Stimulated activated CD4-positive, alpha-beta T cell treated with anti-CD3 and anti-CD28 coated beads, Interleukin-15, amount 100 ng/mL, for 24 hours (primary cell): Measurements from ENCODE around the gene PIGN.

Source experiments
- DNase-seq: peaks from one replicate; pipeline ENCODE4 v3.0.0-alpha.2; 2020

PIGN gene

DNA sequence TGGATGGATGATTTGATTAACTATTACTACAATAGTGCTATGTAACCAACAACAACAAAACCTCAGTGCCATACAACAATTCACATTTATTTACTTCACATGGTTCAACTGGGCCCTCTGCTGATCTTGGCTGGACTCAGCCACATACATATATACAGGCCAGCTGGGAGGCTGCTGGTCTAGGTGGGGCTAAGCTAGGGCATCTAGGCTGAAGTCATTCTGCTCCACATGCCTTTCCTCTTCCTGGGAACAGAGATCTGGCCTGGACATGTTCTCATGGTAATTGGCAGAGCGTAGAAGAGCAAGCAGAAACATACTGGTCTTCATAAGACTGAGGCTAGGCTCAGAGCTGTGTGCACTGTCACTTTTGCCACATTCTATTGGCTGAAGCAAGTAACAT lies 191.2 kb downstream of the PIGN start:
- no peak for DNase-seq

DNA sequence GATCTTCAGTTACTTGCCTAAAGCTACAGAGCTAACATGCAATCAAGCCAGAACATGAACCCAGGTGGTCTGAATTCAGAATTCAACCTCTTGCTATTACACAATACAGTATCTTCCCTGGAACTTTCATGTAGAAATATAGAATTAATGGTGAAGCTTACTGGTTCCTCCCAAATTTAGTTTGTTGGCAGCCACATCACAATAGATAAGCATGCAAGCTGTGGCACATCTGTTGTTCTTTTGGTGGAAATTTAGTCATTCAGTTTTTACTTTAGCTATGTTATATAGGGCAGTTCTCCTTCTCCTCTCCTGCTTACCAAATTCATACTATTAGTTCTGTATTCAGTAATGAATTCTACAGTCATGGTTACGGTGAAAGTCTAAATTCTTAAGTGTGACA lies 193.0 kb downstream of the PIGN start:
- DNase-seq = no peak

DNA sequence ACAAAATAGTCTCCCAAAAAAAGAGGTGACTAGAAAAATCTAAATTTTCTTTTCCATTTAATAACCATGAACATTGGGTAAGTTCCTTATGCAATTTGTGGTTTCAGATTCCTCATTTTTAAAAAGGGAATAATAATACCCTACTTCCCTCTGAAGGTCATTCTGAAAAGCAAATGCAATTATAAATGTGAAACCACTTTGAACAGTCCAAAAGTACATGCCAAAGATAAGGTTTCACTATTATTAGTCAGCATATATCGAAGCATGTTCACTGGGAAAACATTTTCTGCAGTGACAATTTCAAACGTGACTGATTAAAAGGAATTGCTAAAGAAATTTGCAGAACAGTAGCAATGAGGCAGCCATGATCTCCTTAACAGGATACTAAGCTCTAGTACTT lies 193.9 kb downstream of the PIGN start:
- no peak for DNase-seq

DNA sequence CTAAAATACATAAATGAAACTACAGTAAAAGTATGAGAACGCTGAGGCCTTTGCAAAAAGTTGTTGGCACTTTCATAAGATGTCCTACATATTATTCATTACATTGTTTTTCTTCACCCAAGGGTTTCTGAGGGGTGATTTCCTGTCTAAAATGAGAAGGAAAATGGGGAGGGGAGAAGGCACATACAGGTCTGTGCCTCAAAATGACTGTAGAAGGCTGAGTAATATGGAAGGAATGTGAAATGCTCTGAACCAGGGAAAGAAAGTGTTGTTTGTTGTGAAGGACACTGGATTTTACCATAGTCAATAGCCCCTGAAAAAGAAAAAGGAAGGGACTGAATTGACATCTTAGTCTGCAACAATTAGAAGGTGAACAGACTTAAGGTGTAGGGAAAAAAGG lies 194.6 kb downstream of the PIGN start:
- no peak for DNase-seq

DNA sequence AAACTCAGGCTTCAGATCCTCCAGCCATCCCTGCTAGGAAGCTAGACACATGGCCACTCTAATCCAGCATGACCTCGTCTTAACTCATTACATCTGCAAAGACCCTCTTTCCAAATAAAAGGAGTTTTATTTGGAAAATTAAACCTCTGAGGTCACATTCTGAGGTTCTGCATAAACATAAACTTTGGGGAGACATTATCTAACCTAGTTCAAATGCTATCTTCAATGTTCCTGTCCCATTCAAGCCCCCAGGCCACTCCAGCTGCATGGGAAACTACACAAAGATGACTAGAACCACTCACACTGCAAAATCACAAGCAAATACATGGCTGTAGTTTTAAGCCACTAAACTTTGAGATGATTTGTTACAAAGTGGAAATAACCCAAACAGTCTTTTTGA lies 195.0 kb downstream of the PIGN start:
- no peak for DNase-seq

DNA sequence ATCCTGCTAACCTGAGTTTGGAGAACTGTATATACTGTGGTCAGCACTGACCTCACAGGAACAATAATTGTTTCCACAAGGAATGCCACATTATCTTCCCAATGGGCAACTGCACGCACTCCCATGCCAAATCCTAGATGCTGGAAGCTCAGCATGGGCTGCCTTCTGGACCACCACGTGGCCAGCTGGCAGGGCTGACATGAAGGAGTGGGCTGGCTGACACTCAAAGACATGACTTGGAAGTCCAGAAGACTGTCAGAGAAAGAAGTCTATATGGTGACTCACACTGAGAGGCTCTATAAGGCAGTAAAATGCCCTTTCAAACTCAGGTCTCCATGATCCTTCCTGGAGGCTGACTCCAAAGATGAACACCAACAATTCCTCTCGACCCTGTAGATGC lies 195.7 kb downstream of the PIGN start:
- DNase-seq = no peak
